Middle frontal gyrus (tissue), 1 donor: Measurements from ENCODE around the gene TBC1D5.

ENCODE experiments used
- DNase-seq: peaks from one replicate; pipeline ENCODE4 v3.0.0-alpha.2; 2015; ENCODE audit warnings: low spot score; ENCODE audit errors: extremely low spot score

Gene TBC1D5

GRCh38 chr3:17592956-17593355 is 149.5 kb downstream of the TBC1D5 start:
- no peak for DNase-seq

- no peak for DNase-seq
Measured at GRCh38 chr3:17590465-17590864, 152.0 kb downstream of the TBC1D5 start.

GRCh38 chr3:17589888-17590287 is 152.5 kb downstream of the TBC1D5 start:
- DNase-seq: no peak

GRCh38 chr3:17588422-17588821 is 154.0 kb downstream of the TBC1D5 start:
- no peak for DNase-seq

- no peak for DNase-seq
Measured at GRCh38 chr3:17585394-17586325, 156.8 kb downstream of the TBC1D5 start.

- no peak for DNase-seq
Measured at GRCh38 chr3:17584066-17584465, 158.4 kb downstream of the TBC1D5 start.

GRCh38 chr3:17583530-17583929 is 158.9 kb downstream of the TBC1D5 start:
- no peak for DNase-seq

GRCh38 chr3:17581421-17582080 is 160.9 kb downstream of the TBC1D5 start:
- DNase-seq: no peak

GRCh38 chr3:17580901-17581300 is 161.5 kb downstream of the TBC1D5 start:
- no peak for DNase-seq

GRCh38 chr3:17579289-17580031 is 163.0 kb downstream of the TBC1D5 start:
- no peak for DNase-seq

GRCh38 chr3:17577796-17578520 is 164.5 kb downstream of the TBC1D5 start:
- DNase-seq: no peak

GRCh38 chr3:17573396-17573795 is 169.0 kb downstream of the TBC1D5 start:
- DNase-seq: no peak

GRCh38 chr3:17571686-17572085 is 170.7 kb downstream of the TBC1D5 start:
- DNase-seq: no peak

- no peak for DNase-seq
Measured at GRCh38 chr3:17562845-17563244, 179.6 kb downstream of the TBC1D5 start.

GRCh38 chr3:17558565-17558964 is 183.9 kb downstream of the TBC1D5 start:
- DNase-seq: no peak

GRCh38 chr3:17557749-17558463 is 184.5 kb downstream of the TBC1D5 start:
- no peak for DNase-seq

GRCh38 chr3:17555525-17555924 is 186.9 kb downstream of the TBC1D5 start:
- no peak for DNase-seq

- no peak for DNase-seq
Measured at GRCh38 chr3:17554078-17554477, 188.4 kb downstream of the TBC1D5 start.

GRCh38 chr3:17553080-17553479 is 189.4 kb downstream of the TBC1D5 start:
- DNase-seq: no peak

- DNase-seq: no peak
Measured at GRCh38 chr3:17552351-17552750, 190.1 kb downstream of the TBC1D5 start.

GRCh38 chr3:17551895-17552294 is 190.5 kb downstream of the TBC1D5 start:
- DNase-seq: no peak
